ENCODE results near the gene MAGOHB. TPM values are rescaled to one million over a fixed set of nuclear protein-coding genes. Genes with fewer than 3 reads are reported as not detected.

MAGOHB gene
- total RNA-seq, 1 experiment from 2014 or later = 64.5 TPM

DNA sequence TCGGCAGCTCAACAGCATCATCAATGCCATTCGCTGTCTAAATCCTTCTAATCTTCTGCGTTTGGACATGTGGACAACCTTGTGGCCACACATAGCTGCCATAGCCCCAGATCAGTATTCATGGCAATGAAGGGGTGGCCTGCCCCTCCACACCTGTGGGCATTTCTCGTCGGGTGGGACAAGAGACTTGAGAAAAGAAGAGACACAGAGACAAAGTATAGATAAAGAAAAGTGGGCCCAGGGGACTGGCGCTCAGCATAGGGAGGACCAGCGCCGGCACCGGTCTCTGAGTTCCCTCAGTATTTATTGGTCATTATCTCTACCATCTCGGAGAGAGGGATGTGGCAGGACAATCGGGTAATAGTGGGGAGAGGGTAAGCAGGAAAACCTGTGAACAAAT is 42.3 kb downstream of the MAGOHB start:
- DNase-seq = no peak
- Histone ChIP-seq H3K9me3 (ENCODE audit: control insufficient read depth, low read depth, low read length) (no peaks in the 10 kb centered on the region), H3K4me2 (ENCODE audit: insufficient read depth, insufficient read length, low read length) (no peak overlapping the region), H3K27ac (ENCODE audit: insufficient read length, low read depth, low read length) (no peak overlapping the region), H4K5ac (ENCODE audit: insufficient read length, low read depth, low read length) (no peak overlapping the region), H3K23me2 (ENCODE audit: insufficient read length, low read depth, low read length, poor library complexity, severe bottlenecking) (no peaks in the 10 kb centered on the region), H3K9ac (ENCODE audit: extremely low read depth, insufficient read length, low read length) (no peak overlapping the region), H3K79me2 (ENCODE audit: insufficient read depth, low read length) (no peaks in the 10 kb centered on the region), H3K56ac (ENCODE audit: insufficient read length, low read depth, low read length) (no peak overlapping the region), H3K27me3 (ENCODE audit: insufficient read depth, low read length) (no peaks in the 10 kb centered on the region), H4K20me1 (ENCODE audit: control insufficient read depth, insufficient read depth, insufficient read length) (no peaks in the 10 kb centered on the region), H2BK120ac (ENCODE audit: low read depth, low read length, poor library complexity, severe bottlenecking) (no peak overlapping the region), H4K91ac (ENCODE audit: insufficient read length, low read depth, low read length) (no peak overlapping the region), H3K4ac (ENCODE audit: low read depth, low read length) (no peak overlapping the region), H2AFZ (ENCODE audit: low read length) (no peak overlapping the region), H3K23ac (ENCODE audit: insufficient read length, low read depth, low read length) (no peak overlapping the region), H2BK5ac (ENCODE audit: insufficient read length, low read length) (no peak overlapping the region), H3K18ac (ENCODE audit: insufficient read length, low read depth, low read length) (no peak overlapping the region), H2BK12ac (ENCODE audit: insufficient read length, low read depth, low read length) (no peak overlapping the region), H4K8ac (replicated peaks; ENCODE audit: insufficient read length, low read depth, low read length) (no peak overlapping the region), H3K14ac (ENCODE audit: insufficient read depth, low read length) (no peak overlapping the region), H2BK20ac (ENCODE audit: low read depth, low read length, poor library complexity, severe bottlenecking) (no peak overlapping the region), H3T11ph (ENCODE audit: low read length) (no peak overlapping the region), H2BK15ac (ENCODE audit: low read depth, low read length) (no peak overlapping the region), H2AK5ac (ENCODE audit: insufficient read length, low read length) (no peak overlapping the region), H3K79me1 (ENCODE audit: insufficient read depth, low read depth, low read length, poor library complexity, severe bottlenecking) (no peaks in the 10 kb centered on the region), H3K4me1 (ENCODE audit: insufficient read depth, low read length) (no peaks in the 10 kb centered on the region)
- peaks cover 7 to 12% of the 10 kb centered on the region in 2 experiments; a peak in 3 of 4 replicates for H3K4me1 Mint-ChIP-seq
- peaks cover 2% of the 10 kb centered on the region; the same call in 1 of the 2 replicates for H3K27me3 Mint-ChIP-seq (ENCODE audit: low read depth)
- no peak for TF ChIP-seq CTCF (conservative IDR thresholded peaks at IDR 0.05)
- peaks cover 4 to 17% of the 10 kb centered on the region in 2 experiments; a peak in 4 of 5 replicates for H3K9me3 Mint-ChIP-seq
- WGBS (ENCODE audit: extremely low coverage, insufficient read length, low lambda C conversion rate) = no CpG with 5 or more reads among the region's 11 CpGs
- peaks cover 7 to 8% (median 8%) of the 10 kb centered on the region in 3 experiments for H3K36me3 Mint-ChIP-seq (ENCODE audit: insufficient read depth in 1 of 3, low read depth in 3 of 3)
- no peak overlapping the region for H3K4me3 Mint-ChIP-seq
- H3K27ac Mint-ChIP-seq = no peak overlapping the region
